BJ (cell line): ENCODE measurements around the gene RAD51B. TPM values are rescaled to one million over a fixed set of nuclear protein-coding genes. Genes with fewer than 3 reads are reported as not detected.

ENCODE experiments used
- CTCF ChIA-PET: fragments of 350-600 bp; formaldehyde crosslinking; extraction: SDS; loops from one replicate; lab custom pipeline; 2021; ENCODE audit warnings: antibody characterized with exemption, inconsistent platforms; lab: Yijun Ruan, JAX
- POLR2A ChIA-PET: fragments of 300-600 bp; sonication (Branson Sonifier 250); formaldehyde crosslinking; extraction: SDS; loops from one replicate; lab custom pipeline; 2021; ENCODE audit warnings: antibody characterized with exemption; lab: Charles Lee
- DNase-seq: peaks from one replicate; pipeline ENCODE4 v3.0.0-alpha.2; 2011; ENCODE audit warnings: low read depth
- H3K27me3 ChIP-seq: 2 replicates; pipeline ENCODE4 v1.6.0; 2011; ENCODE audit warnings: low read length; ENCODE audit not compliant: control insufficient read depth, insufficient read depth
- H3K36me3 ChIP-seq: 2 replicates; pipeline ENCODE4 v1.5.1; 2011; ENCODE audit warnings: low read length; ENCODE audit not compliant: control insufficient read depth, insufficient read depth
- H3K4me3 ChIP-seq: 2 replicates; pipeline ENCODE4 v1.5.1; 2011; ENCODE audit warnings: low read depth, mild to moderate bottlenecking, control low read depth, low read length
- CTCF ChIP-seq: IDR thresholded peaks from 2 replicates; pipeline ENCODE4 v1.5.1; 2011; ENCODE audit warnings: low read depth, mild to moderate bottlenecking, control low read depth, inconsistent platforms, low read length, moderate library complexity; ENCODE audit not compliant: insufficient read depth
- polyA plus RNA-seq: library from polyadenylated mRNA; depleted of rRNA; stranded (reverse); fragments of >200 nt; gene quantifications from 2 replicates; pipeline ENCODE4 v1.2.3, GENCODE V29; 2011

The RAD51B gene
- polyA plus RNA-seq, 1 experiment, result 5.6 TPM

DNA sequence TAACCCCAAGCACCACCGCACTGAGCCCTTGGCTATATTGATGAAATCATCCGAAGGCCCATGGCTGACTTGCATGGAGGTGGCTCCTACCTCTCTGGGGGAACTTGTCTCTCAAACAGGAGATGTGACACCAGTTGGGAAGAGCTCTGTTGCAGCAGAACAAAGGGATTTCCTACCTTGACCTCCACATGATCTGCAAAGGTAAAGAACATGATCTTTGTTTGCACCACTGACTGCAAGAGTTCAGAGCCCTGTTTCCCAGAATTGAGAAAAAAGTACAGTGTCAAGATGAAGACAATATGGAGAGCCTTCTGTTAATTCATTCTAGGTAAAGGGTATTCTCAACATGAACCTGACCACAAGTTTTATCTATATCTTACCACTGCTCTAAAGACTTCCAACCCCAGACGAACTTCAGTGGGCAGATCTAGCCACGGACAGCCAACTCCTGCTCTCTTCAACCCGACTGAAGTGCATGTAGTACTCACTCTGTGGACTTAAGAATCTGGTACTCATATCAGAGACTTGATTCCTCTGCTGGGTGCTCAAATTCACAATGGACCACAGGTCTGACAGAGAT, 35.2 kb upstream of the RAD51B start:
- no peak for DNase-seq
- H3K36me3 ChIP-seq, result peaks cover 28% of the 10 kb centered on the region
- ChIA-PET CTCF (no interaction called here), POLR2A (no interaction called here)
- H3K27me3 ChIP-seq, result no peaks in the 10 kb centered on the region
- no peak overlapping the region for H3K4me3 ChIP-seq
- no peak for TF ChIP-seq CTCF

- peaks cover 27% of the 10 kb centered on the region for H3K36me3 ChIP-seq
- no peak for TF ChIP-seq CTCF
- CTCF ChIA-PET, result no interaction called here
- H3K27me3 ChIP-seq, result no peaks in the 10 kb centered on the region
- DNase-seq, result no peak
- POLR2A ChIA-PET, result no interaction called here
- no peak overlapping the region for H3K4me3 ChIP-seq
Observed at GRCh38 chr14:67785270-67786109, 34.1 kb upstream of the RAD51B start.

DNA sequence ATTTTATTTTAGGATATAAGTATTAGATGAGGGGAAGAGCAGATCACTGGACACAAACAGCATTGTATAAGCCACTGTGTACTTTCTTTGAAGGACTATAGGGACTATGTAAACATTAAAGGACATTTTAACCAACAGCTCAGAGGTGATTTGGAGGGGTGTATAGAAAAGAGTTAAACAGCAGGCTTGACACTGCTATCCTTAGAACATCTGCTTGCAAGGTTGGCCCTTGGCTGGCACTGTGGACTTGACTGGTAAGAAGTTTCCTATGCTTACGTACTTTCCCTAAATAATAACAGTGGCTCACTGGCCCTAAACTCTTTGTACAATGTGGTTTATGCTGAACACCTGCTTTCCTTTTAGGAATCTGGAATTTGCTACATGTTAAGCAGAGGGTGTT, 31.9 kb upstream of the RAD51B start:
- CTCF ChIA-PET, result no interaction called here
- POLR2A ChIA-PET, result no interaction called here

DNA sequence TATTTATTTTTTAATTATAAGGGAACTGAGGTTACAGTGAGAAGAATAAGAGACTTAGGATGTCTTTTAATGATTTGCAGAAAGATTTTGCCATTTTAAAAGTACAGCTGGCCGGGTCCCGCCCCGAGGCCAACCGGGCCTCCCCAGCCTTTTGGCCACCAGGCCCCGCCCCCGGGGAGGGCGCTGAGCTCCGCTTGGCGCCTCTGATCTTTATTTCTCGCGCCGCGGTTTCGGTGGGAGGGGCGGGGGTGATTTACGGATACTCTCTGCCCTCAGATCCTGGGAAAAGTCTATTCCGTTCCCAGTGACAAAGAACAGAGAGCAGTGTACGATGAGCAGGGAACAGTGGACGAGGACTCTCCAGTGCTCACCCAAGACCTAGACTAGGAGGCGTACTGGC, 20.8 kb upstream of the RAD51B start:
- ChIA-PET POLR2A (no interaction called here), CTCF (no interaction called here)
- TF ChIP-seq CTCF, result no peak
- H3K36me3 ChIP-seq, result peaks cover 27% of the 10 kb centered on the region
- no peak for DNase-seq
- H3K27me3 ChIP-seq, result no peaks in the 10 kb centered on the region
- no peak overlapping the region for H3K4me3 ChIP-seq

More for the DNA sequence above, 31.9 kb upstream of the RAD51B start:
- DNase-seq, result no peak
- no peaks in the 10 kb centered on the region for H3K27me3 ChIP-seq
- H3K4me3 ChIP-seq, result no peak overlapping the region
- TF ChIP-seq CTCF, result no peak
- peaks cover 22% of the 10 kb centered on the region for H3K36me3 ChIP-seq

GRCh38 chr14:67800743-67801142, 18.8 kb upstream of the RAD51B start:
- POLR2A ChIA-PET, result no interaction called here
- CTCF ChIA-PET, result no interaction called here

More at GRCh38 chr14:67800743-67801142, 18.8 kb upstream of the RAD51B start:
- Histone ChIP-seq H3K36me3 (peaks cover 25% of the 10 kb centered on the region), H3K4me3 (no peak overlapping the region), H3K27me3 (no peaks in the 10 kb centered on the region)
- no peak for DNase-seq
- TF ChIP-seq CTCF, result no peak
